Right cardiac atrium (tissue), 5 donors: ENCODE data around the gene FNIP2. TPM values are rescaled to one million over a fixed set of nuclear protein-coding genes. Genes with fewer than 3 reads are reported as not detected.

ENCODE experiments used
- ATAC-seq, 2 donors: fragments of 200-7000 bp; cut with Tn5 transposase; one replicate each; pipeline versions ENCODE4 v1.8.0 to v1.9.1; 2020; ENCODE audit warnings: moderate library complexity in 2 of 2, mild to moderate bottlenecking in 1 of 2
- DNase-seq, 3 donors: peaks; one replicate each; pipeline ENCODE4 v3.0.0-alpha.2; 2020
- H3K27ac ChIP-seq: one replicate; pipeline ENCODE4 v1.5.1; 2013; ENCODE audit warnings: mild to moderate bottlenecking, low read length, control low read depth, moderate library complexity
- H3K27me3 ChIP-seq: one replicate; pipeline ENCODE4 v1.6.1; 2013; ENCODE audit not compliant: control insufficient read depth, insufficient read depth
- H3K4me1 ChIP-seq: one replicate; pipeline ENCODE4 v1.6.1; 2013; ENCODE audit warnings: low read length; ENCODE audit not compliant: control insufficient read depth, insufficient read depth
- H3K4me3 ChIP-seq: one replicate; pipeline ENCODE4 v1.5.1; 2013; ENCODE audit warnings: low read length, control low read depth
- H3K9me3 ChIP-seq: one replicate; pipeline ENCODE4 v1.6.1; 2013; ENCODE audit warnings: low read length; ENCODE audit not compliant: control insufficient read depth
- WGBS: extraction: QIAGEN DNeasy Blood & Tissue Kit; methylation state at CpG from one replicate; pipeline ENCODE4 v1.1.7; 2013; 5-methylcytosine and 5-hydroxymethylcytosine counted together
- intact Hi-C, 4 donors: fragments of 100-400 bp; cut with DNase I; formaldehyde crosslinking; loops; one replicate each; pipeline versions ENCODE4 v1.11.0 to v1.14.0; 2022 to 2023
- long read RNA-seq, 4 donors: library from polyadenylated mRNA; unstranded; transcript quantifications; one replicate each; pipeline ENCODE4 v2.0.0, GENCODE V29; 2020 to 2021
- polyA plus RNA-seq: library from polyadenylated mRNA; stranded (reverse); fragments of 200-250 nt; gene quantifications from one replicate; pipeline ENCODE4 v1.2.3, GENCODE V29; 2013
- total RNA-seq, 4 donors: library from RNA; stranded (reverse); fragmentation: NEBNext Ultra II Directional; extraction: Animal tissue kit (Norgen Biotek cat#: 25700); gene quantifications; one replicate each; pipeline ENCODE4 v1.2.1, GENCODE V29; 2021
- donor health status: healthy with polysubstance abuse.
- donor health status: DM: no; HTN: yes; CAD: no.
- donor health status: DM: no; HTN: no; CAD: no.
- donor health status: DM: no; HTN: yes; CAD: no; lungs with severe emphysema.
- donor health status: DM: yes; HTN: yes; CAD: no.

FNIP2 gene
- total RNA-seq: 10 to 100 TPM; 37.0 to 59.5 (median 48.3) TPM
- 16.4 TPM for polyA plus RNA-seq
- long read RNA-seq, donor 1, full-length matches to known transcripts: 1 of 83 reads
- long read RNA-seq, donor 1, partial matches to known transcripts: 23 of 83 reads
- long read RNA-seq, donor 1, other reads (novel, unspliced or antisense): 59 of 83 reads
- long read RNA-seq, donor 2, full-length matches to known transcripts: 2 of 38 reads
- long read RNA-seq, donor 2, partial matches to known transcripts: 7 of 38 reads
- long read RNA-seq, donor 2, other reads (novel, unspliced or antisense): 29 of 38 reads
- long read RNA-seq, donor 3, partial matches to known transcripts: 24 of 71 reads
- long read RNA-seq, donor 3, other reads (novel, unspliced or antisense): 47 of 71 reads
- long read RNA-seq, donor 4, full-length matches to known transcripts: 1 of 30 reads
- long read RNA-seq, donor 4, partial matches to known transcripts: 5 of 30 reads
- long read RNA-seq, donor 4, other reads (novel, unspliced or antisense): 24 of 30 reads

GRCh38 chr4:158768555-158769174, at the start of gene FNIP2:
TSS of gene FNIP2 (plus strand) at chr4:158769026. CDS start at chr4:158769213, 187 bp downstream.
- intact Hi-C loops: loop anchor here in 3 of 4 donors (5.0 to 10.0 kb wide), 3 partner anchors 44 to 76 kb away; no protein-coding TSS in a partner anchor

GRCh38 chr4:158721680-158722079, 47.1 kb upstream of the FNIP2 start:
- WGBS: 92% methylated on average over 1 of the region's 1 CpG
- intact Hi-C loops: loop anchor here in 3 of 4 donors (10.0 kb wide), 3 partner anchors 453 to 723 kb away; no protein-coding TSS in a partner anchor
- H3K9me3 ChIP-seq: no peaks in the 10 kb centered on the region
- no peak for ATAC-seq
- no peak overlapping the region for H3K27ac ChIP-seq
- peaks cover 4% of the 10 kb centered on the region for H3K4me1 ChIP-seq
- no peak overlapping the region for H3K4me3 ChIP-seq
- H3K27me3 ChIP-seq: no peaks in the 10 kb centered on the region
- no peak for DNase-seq

More at GRCh38 chr4:158768555-158769174, at the start of gene FNIP2:
- WGBS: 1% methylated on average over 88 of the region's 88 CpGs
- Histone ChIP-seq H3K27ac (peak within 1 kb of the TSS; percentile 92), H3K4me3 (peak within 1 kb of the TSS; percentile 96), H3K4me1 (peaks cover 4% of the 10 kb centered on the region), H3K27me3 (no peaks in the 10 kb centered on the region), H3K9me3 (no peaks in the 10 kb centered on the region)
- ATAC-seq: peak; percentile 96 to 97
- peak; percentile 86 to 95 (median 94) for DNase-seq

GRCh38 chr4:158722291-158722916, 46.4 kb upstream of the FNIP2 start:
- 18% methylated on average over 16 of the region's 16 CpGs for WGBS
- intact Hi-C loops: loop anchor here in 3 of 4 donors (10.0 kb wide), 3 partner anchors 452 to 722 kb away; no protein-coding TSS in a partner anchor
- peak overlapping the region; percentile 88 for H3K27ac ChIP-seq
- DNase-seq (no peak), ATAC-seq (peak; percentile 31 to 39)
- H3K9me3 ChIP-seq: no peaks in the 10 kb centered on the region
- H3K4me1 ChIP-seq: peaks cover 4% of the 10 kb centered on the region
- no peaks in the 10 kb centered on the region for H3K27me3 ChIP-seq
- H3K4me3 ChIP-seq: peak overlapping the region; percentile 88

- H3K27ac ChIP-seq: peak within 1 kb of the TSS; percentile 88
Measured at GRCh38 chr4:158722917-158723793, 45.7 kb upstream of the FNIP2 start, which contains the start of gene PPID. TSS of gene PPID (minus strand) at chr4:158723396. CDS start at chr4:158723288, 108 bp downstream.

GRCh38 chr4:158724637-158725036, 44.2 kb upstream of the FNIP2 start:
- Histone ChIP-seq H3K27me3 (no peaks in the 10 kb centered on the region), H3K4me3 (no peak overlapping the region), H3K27ac (no peak overlapping the region), H3K4me1 (peaks cover 4% of the 10 kb centered on the region), H3K9me3 (no peaks in the 10 kb centered on the region)
- DNase-seq (no peak), ATAC-seq (no peak)
- intact Hi-C loops: loop anchor here in 3 of 4 donors (10.0 kb wide), 3 partner anchors 450 to 720 kb away; no protein-coding TSS in a partner anchor
- WGBS: 69% methylated on average over 4 of the region's 4 CpGs

More at GRCh38 chr4:158722917-158723793, 45.7 kb upstream of the FNIP2 start, which contains the start of gene PPID:
- Histone ChIP-seq H3K4me3 (peak within 1 kb of the TSS; percentile 88), H3K9me3 (no peaks in the 10 kb centered on the region), H3K4me1 (peaks cover 4% of the 10 kb centered on the region), H3K27me3 (no peaks in the 10 kb centered on the region)
- DNase-seq (peak; percentile 87 to 94 (median 94)), ATAC-seq (peak; percentile 98)
- under 1% methylated on average over 65 of the region's 65 CpGs for WGBS
- intact Hi-C loops: loop anchor here in 3 of 4 donors (10.0 kb wide), 3 partner anchors 452 to 722 kb away; no protein-coding TSS in a partner anchor

- H3K9me3 ChIP-seq: no peaks in the 10 kb centered on the region
- H3K27ac ChIP-seq: no peak overlapping the region
- no peak for DNase-seq
- intact Hi-C loops: loop anchor here in 3 of 4 donors (10.0 kb wide), 3 partner anchors 448 to 718 kb away; no protein-coding TSS in a partner anchor
- WGBS: 80% methylated on average over 6 of the region's 6 CpGs
- ATAC-seq: no peak
- H3K4me3 ChIP-seq: no peak overlapping the region
- H3K4me1 ChIP-seq: peaks cover 4% of the 10 kb centered on the region
- H3K27me3 ChIP-seq: no peaks in the 10 kb centered on the region
Measured at GRCh38 chr4:158726633-158727032, 42.2 kb upstream of the FNIP2 start.

GRCh38 chr4:158728236-158728635, 40.6 kb upstream of the FNIP2 start:
- H3K4me3 ChIP-seq: no peak overlapping the region
- no peak for DNase-seq
- no peak for ATAC-seq
- no peaks in the 10 kb centered on the region for H3K27me3 ChIP-seq
- H3K9me3 ChIP-seq: no peaks in the 10 kb centered on the region
- H3K27ac ChIP-seq: no peak overlapping the region
- H3K4me1 ChIP-seq: no peaks in the 10 kb centered on the region
- 58% methylated on average over 1 of the region's 1 CpG for WGBS
- intact Hi-C loops: loop anchor here in 3 of 4 donors (10.0 kb wide), 3 partner anchors 447 to 717 kb away; no protein-coding TSS in a partner anchor

GRCh38 chr4:158729716-158730559, 38.9 kb upstream of the FNIP2 start:
- WGBS: 17% methylated on average over 5 of the region's 5 CpGs
- intact Hi-C loops: loop anchor here (2.0 to 10.0 kb wide), 6 partner anchors 117 to 715 kb away; no protein-coding TSS in a partner anchor
- peak; percentile 60 to 84 (median 66) for DNase-seq

GRCh38 chr4:158738866-158739265, 30.0 kb upstream of the FNIP2 start:
- no peaks in the 10 kb centered on the region for H3K9me3 ChIP-seq
- H3K27ac ChIP-seq: no peak overlapping the region
- no peak for ATAC-seq
- H3K4me1 ChIP-seq: no peaks in the 10 kb centered on the region
- 98% methylated on average over 2 of the region's 2 CpGs for WGBS
- H3K27me3 ChIP-seq: no peaks in the 10 kb centered on the region
- DNase-seq: no peak
- no peak overlapping the region for H3K4me3 ChIP-seq
- intact Hi-C loops: no loop called here

More at GRCh38 chr4:158729716-158730559, 38.9 kb upstream of the FNIP2 start:
- H3K27ac ChIP-seq: no peak overlapping the region
- peak; percentile 93 to 95 for ATAC-seq
- no peak overlapping the region for H3K4me3 ChIP-seq
- no peaks in the 10 kb centered on the region for H3K27me3 ChIP-seq
- no peaks in the 10 kb centered on the region for H3K9me3 ChIP-seq
- no peaks in the 10 kb centered on the region for H3K4me1 ChIP-seq
